T-cell (primary cell): ENCODE results near the gene MAPK8. TPM values are rescaled to one million over a fixed set of nuclear protein-coding genes. Genes with fewer than 3 reads are reported as not detected.
A peak's percentile ranks its signal among the peaks of the same experiment; 100 is the strongest.
"Not testable (repeated sequence)": the region's sequence is repeated elsewhere in the genome, so short reads cannot be mapped to it uniquely, and the experiment has no call there.

Experiments
- ATAC-seq, 4 experiments: fragments of 200-7000 bp in 3 of 4; fragments of 150-1000 bp in 1 of 4; cut with Tn5 transposase; replicated peaks in 1 of 4; 1 replicate in 3 of 4; 2 replicates in 1 of 4; pipeline ENCODE4 v1.10.0; 2021; ENCODE audit warnings: moderate library complexity in 3 of 4, mild to moderate bottlenecking in 2 of 4, moderate number of reproducible peaks in 1 of 4
- CTCF ChIA-PET, 2 donors: fragments of 300-600 bp; sonication (Branson Sonifier 250); formaldehyde crosslinking; loops; one replicate each; lab custom pipeline; 2022; ENCODE audit warnings: antibody characterized with exemption in 2 of 2; lab: Charles Lee
- POLR2A ChIA-PET, 2 donors: fragments of 300-600 bp; sonication (Branson Sonifier 250); formaldehyde crosslinking; loops; one replicate each; lab custom pipeline; 2022; ENCODE audit warnings: antibody characterized with exemption in 2 of 2; lab: Charles Lee
- DNase-seq, 35 experiments: peaks; one replicate each; pipeline versions ENCODE4 v3.0.0 to v3.0.0-alpha.2; 2013 to 2023
- H3K27ac ChIP-seq: one replicate; pipeline ENCODE4 v1.5.1; 2013; ENCODE audit warnings: low read length
- H3K27me3 ChIP-seq, 2 experiments: replicated peaks in 1 of 2; 1 replicate in 1 of 2; 2 replicates in 1 of 2; pipeline versions ENCODE4 v1.6.1 to v1.7.0; 2013; ENCODE audit warnings: low read length in 1 of 2, mixed read lengths in 1 of 2; ENCODE audit not compliant: control insufficient read depth in 2 of 2, insufficient read depth in 2 of 2; ENCODE audit errors: extremely low read depth in 1 of 2
- H3K36me3 ChIP-seq, 2 donors: 1 replicate in 1 of 2; 2 replicates in 1 of 2; pipeline versions ENCODE4 v1.6.1 to v1.7.0; 2013; ENCODE audit warnings: low read length in 1 of 2; ENCODE audit not compliant: control insufficient read depth in 2 of 2, insufficient read depth in 1 of 2; ENCODE audit errors: extremely low read depth in 1 of 2
- H3K4me1 ChIP-seq, 2 experiments: 1 replicate in 1 of 2; 2 replicates in 1 of 2; pipeline versions ENCODE4 v1.6.1 to v1.7.0; 2013; ENCODE audit warnings: low read length in 2 of 2, mixed read lengths in 1 of 2; ENCODE audit not compliant: insufficient read depth in 2 of 2, control insufficient read depth in 1 of 2; ENCODE audit errors: extremely low read depth in 1 of 2
- H3K4me3 ChIP-seq, 2 donors: 1 replicate in 1 of 2; 2 replicates in 1 of 2; pipeline versions ENCODE4 v1.5.1 to v1.7.0; 2013; ENCODE audit warnings: mild to moderate bottlenecking in 2 of 2, low read length in 1 of 2, moderate library complexity in 1 of 2; ENCODE audit not compliant: control insufficient read depth in 1 of 2; ENCODE audit errors: extremely low read depth in 1 of 2
- H3K9me3 ChIP-seq: 2 replicates; pipeline ENCODE4 v1.7.0; 2013
- H3K27ac Mint-ChIP-seq, 2 donors: one replicate each; pipeline ENCODE4 v1.8.0; 2020 to 2021; ENCODE audit warnings: mild to moderate bottlenecking in 2 of 2, mixed read lengths in 2 of 2
- H3K27me3 Mint-ChIP-seq, 2 donors: one replicate each; pipeline ENCODE4 v1.8.0; 2021 to 2022; ENCODE audit warnings: mixed read lengths in 2 of 2
- H3K36me3 Mint-ChIP-seq: one replicate; pipeline ENCODE4 v1.8.0; 2021; ENCODE audit warnings: mixed read lengths
- H3K4me1 Mint-ChIP-seq, 3 donors: one replicate each; pipeline ENCODE4 v1.8.0; 2020 to 2022; ENCODE audit warnings: mixed read lengths in 3 of 3, mild to moderate bottlenecking in 1 of 3
- H3K4me3 Mint-ChIP-seq, 3 donors: one replicate each; pipeline ENCODE4 v1.8.0; 2020 to 2022; ENCODE audit warnings: mild to moderate bottlenecking in 3 of 3, mixed read lengths in 3 of 3, moderate library complexity in 3 of 3
- H3K9me3 Mint-ChIP-seq, 3 donors: one replicate each; pipeline ENCODE4 v1.8.0; 2020 to 2022; ENCODE audit warnings: mixed read lengths in 3 of 3
- WGBS: methylation state at CpG from one replicate; pipeline ENCODE4 v1.1.5; 2013; ENCODE audit warnings: missing lambda C conversion rate; ENCODE audit not compliant: insufficient coverage; 5-methylcytosine and 5-hydroxymethylcytosine counted together
- total RNA-seq, 35 experiments: library from RNA in 6 of 35; stranded (reverse) in 6 of 35; fragments of 120-200 nt in 1 of 35; gene quantifications; one replicate each; pipeline versions ENCODE4 v1.2.1 to v1.2.4 and lab custom pipeline; 2013 to 2026

Gene MAPK8
- total RNA-seq, 5 donors from 2014 or later (not counting 1 experiment from before 2014, with no cell fraction given): 35.7 to 49.7 (median 42.4) TPM

- Histone ChIP-seq H3K36me3 (peaks cover 4 to 22% of the 10 kb centered on the region in 2 donors), H3K27ac (no peak overlapping the region), H3K9me3 (peaks cover 4% of the 10 kb centered on the region), H3K4me3 (no peak overlapping the region), H3K27me3 (no peaks in the 10 kb centered on the region), H3K4me1 (peaks cover 0 to 2% of the 10 kb centered on the region in 2 experiments)
- no peak overlapping the region for H3K4me3 Mint-ChIP-seq
- no peak overlapping the region for H3K27ac Mint-ChIP-seq
- peaks cover 0 to 13% (median 0%) of the 10 kb centered on the region in 3 donors for H3K4me1 Mint-ChIP-seq
- H3K9me3 Mint-ChIP-seq: peaks cover 5 to 11% (median 11%) of the 10 kb centered on the region in 3 donors
- POLR2A ChIA-PET: no interaction called here
- CTCF ChIA-PET: no interaction called here
- no peaks in the 10 kb centered on the region for H3K27me3 Mint-ChIP-seq
- no peak for ATAC-seq
- WGBS: no CpG with 5 or more reads among the region's 1 CpG
- H3K36me3 Mint-ChIP-seq: peaks cover 46% of the 10 kb centered on the region
- no peak for DNase-seq
Measured at GRCh38 chr10:48414778-48415177, 108.3 kb downstream of the MAPK8 start.

DNA sequence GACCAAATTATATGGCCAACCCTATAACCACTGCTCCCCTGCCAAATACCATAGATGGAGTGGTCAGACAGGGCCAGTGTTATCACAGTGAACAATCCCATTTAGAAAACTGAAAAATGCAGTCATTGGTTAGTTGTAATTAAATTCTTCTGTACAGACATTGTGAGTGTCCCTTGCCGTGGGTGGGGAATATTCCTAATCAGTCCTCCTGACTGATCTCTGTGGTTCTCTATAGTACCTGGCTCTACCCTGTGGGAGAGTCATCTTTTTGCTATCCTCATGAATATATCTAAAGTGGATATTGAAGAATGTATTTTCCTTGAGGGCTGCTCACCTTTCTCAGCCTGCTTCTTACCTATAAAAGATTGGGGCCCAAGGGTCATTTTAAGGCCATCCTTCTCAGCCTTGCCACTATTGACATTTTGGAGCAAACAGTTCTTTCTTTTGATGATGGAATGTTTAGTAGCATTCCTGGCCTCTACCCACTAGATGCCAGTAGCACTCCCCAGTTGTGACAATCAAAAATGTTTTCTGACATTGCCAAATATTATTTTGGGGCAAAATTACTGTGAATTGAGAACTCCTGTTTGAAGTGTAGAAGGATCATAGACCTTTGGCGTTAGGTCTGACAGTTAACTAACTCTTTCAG lies 110.2 kb downstream of the MAPK8 start:
- Mint-ChIP-seq H3K4me3 (no peak overlapping the region), H3K27ac (no peak overlapping the region), H3K9me3 (peaks cover 5 to 11% (median 11%) of the 10 kb centered on the region in 3 donors), H3K36me3 (peaks cover 55% of the 10 kb centered on the region), H3K27me3 (no peaks in the 10 kb centered on the region), H3K4me1 (peaks cover 0 to 13% (median 0%) of the 10 kb centered on the region in 3 donors)
- no peak overlapping the region for H3K4me3 ChIP-seq
- no peak for ATAC-seq
- WGBS: no CpG with 5 or more reads among the region's 2 CpGs
- H3K4me1 ChIP-seq: peaks cover 0 to 2% of the 10 kb centered on the region in 2 experiments
- ChIA-PET CTCF (no interaction called here), POLR2A (no interaction called here)
- DNase-seq: no peak
- H3K36me3 ChIP-seq: peaks cover 4 to 10% of the 10 kb centered on the region in 2 donors
- H3K9me3 ChIP-seq: no peaks in the 10 kb centered on the region
- H3K27me3 ChIP-seq: no peaks in the 10 kb centered on the region
- no peak overlapping the region for H3K27ac ChIP-seq

DNA sequence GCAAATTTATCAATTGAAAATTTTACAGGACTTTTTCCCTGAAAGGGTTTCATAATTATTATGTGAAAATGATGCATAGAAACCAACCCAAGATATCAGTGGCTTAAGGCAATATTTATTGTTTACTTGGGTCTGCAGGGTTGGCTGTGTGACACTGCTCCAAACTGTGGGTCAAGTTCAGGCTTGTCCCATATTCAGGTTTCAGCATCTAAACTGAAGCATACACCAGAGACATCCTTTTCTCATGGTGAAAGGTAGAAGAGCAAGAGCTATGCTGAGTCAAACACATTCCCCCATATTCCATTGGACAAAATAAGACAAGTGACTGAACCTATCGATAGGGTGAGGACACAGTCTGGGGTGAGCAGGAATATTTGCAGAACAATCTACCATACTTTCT lies 110.9 kb downstream of the MAPK8 start:
- 100% methylated on average over 1 of the region's 1 CpG for WGBS
- ATAC-seq (no peak), DNase-seq (no peak)
- H3K9me3 ChIP-seq: no peaks in the 10 kb centered on the region
- H3K27me3 ChIP-seq: no peaks in the 10 kb centered on the region
- peaks cover 5 to 6% (median 5%) of the 10 kb centered on the region in 3 donors for H3K9me3 Mint-ChIP-seq
- ChIA-PET POLR2A (no interaction called here), CTCF (no interaction called here)
- peaks cover 4 to 7% of the 10 kb centered on the region in 2 donors for H3K36me3 ChIP-seq
- peaks cover 0 to 2% of the 10 kb centered on the region in 2 experiments for H3K4me1 ChIP-seq
- no peak overlapping the region for H3K27ac ChIP-seq
- peak overlapping the region in 1 of 2 donors; percentile 48 for H3K27ac Mint-ChIP-seq
- peaks cover 0 to 13% (median 0%) of the 10 kb centered on the region in 3 donors for H3K4me1 Mint-ChIP-seq
- H3K4me3 ChIP-seq: no peak overlapping the region
- H3K36me3 Mint-ChIP-seq: peaks cover 50% of the 10 kb centered on the region
- H3K27me3 Mint-ChIP-seq: no peaks in the 10 kb centered on the region
- H3K4me3 Mint-ChIP-seq: no peak overlapping the region

DNA sequence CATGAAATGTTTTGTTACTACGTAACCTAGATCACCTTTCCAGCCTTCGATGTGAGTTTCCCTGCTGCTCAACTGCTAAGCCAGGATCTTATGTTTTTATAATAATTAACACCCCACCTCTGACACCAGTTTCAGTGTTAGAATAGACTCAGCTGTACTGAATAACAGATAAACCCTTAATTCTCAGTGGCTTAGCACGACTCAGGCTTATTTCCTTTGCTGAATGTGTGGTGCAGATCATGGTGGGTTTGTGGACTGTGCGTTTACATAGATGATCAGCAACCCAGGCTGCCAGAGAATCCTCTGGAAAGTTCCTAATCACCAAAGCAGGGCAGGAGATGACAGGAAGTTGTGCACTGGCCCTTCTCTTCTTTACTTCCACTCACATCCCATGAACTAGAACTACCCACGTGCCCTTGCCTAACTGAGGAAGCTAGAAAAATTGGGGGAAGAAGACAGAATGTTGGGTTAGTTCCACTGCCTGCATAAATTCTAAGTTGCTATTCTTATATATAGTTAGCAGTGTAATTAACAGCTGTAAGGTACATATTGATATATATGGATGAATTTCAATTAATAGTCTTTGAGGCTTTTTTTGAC lies 111.8 kb downstream of the MAPK8 start:
- Mint-ChIP-seq H3K4me3 (no peak overlapping the region), H3K36me3 (peaks cover 44% of the 10 kb centered on the region), H3K27ac (no peak overlapping the region), H3K27me3 (no peaks in the 10 kb centered on the region), H3K9me3 (no peaks in the 10 kb centered on the region), H3K4me1 (peaks cover 0 to 5% (median 0%) of the 10 kb centered on the region in 3 donors)
- Histone ChIP-seq H3K4me1 (peaks cover 0 to 1% of the 10 kb centered on the region in 2 experiments), H3K4me3 (no peak overlapping the region), H3K27me3 (no peaks in the 10 kb centered on the region), H3K27ac (no peak overlapping the region), H3K9me3 (no peaks in the 10 kb centered on the region), H3K36me3 (peaks cover 2 to 4% of the 10 kb centered on the region in 2 donors)
- WGBS: 100% methylated on average over 1 of the region's 5 CpGs
- ChIA-PET CTCF (no interaction called here), POLR2A (no interaction called here)
- no peak for ATAC-seq
- DNase-seq: no peak

DNA sequence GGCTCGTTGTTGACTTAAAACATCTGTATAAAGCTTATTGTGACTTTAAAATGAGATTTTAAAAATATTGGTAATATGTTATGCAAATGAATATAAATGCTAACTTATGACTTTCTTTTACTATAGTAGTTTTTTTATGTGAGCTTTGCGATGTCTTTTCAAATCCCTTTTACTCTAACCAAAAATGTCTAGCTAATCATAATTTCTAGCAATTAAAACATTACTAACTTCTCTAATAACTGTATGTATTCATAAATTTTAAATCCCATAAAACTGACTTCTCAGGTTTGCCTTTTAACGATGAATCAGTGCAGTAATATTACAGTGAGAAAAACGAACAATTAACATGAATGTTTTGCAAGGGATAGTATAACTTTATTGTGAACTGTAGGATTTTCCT lies 113.2 kb downstream of the MAPK8 start:
- no peak overlapping the region for H3K4me3 ChIP-seq
- H3K27me3 ChIP-seq: no peaks in the 10 kb centered on the region
- Mint-ChIP-seq H3K36me3 (peaks cover 35% of the 10 kb centered on the region), H3K4me3 (no peak overlapping the region), H3K9me3 (no peaks in the 10 kb centered on the region), H3K27me3 (no peaks in the 10 kb centered on the region), H3K4me1 (peaks cover 0 to 5% (median 0%) of the 10 kb centered on the region in 3 donors), H3K27ac (no peak overlapping the region)
- ATAC-seq (no peak), DNase-seq (no peak)
- no CpG with 5 or more reads among the region's 4 CpGs for WGBS
- ChIA-PET CTCF (no interaction called here), POLR2A (interaction anchor here in 1 of 2 donors (0.6 kb wide), 1 partner anchor 104 kb away, joined by 4 read pairs; no protein-coding TSS in a partner anchor)
- no peak overlapping the region for H3K27ac ChIP-seq
- H3K36me3 ChIP-seq: peaks cover 2 to 4% of the 10 kb centered on the region in 2 donors
- H3K9me3 ChIP-seq: no peaks in the 10 kb centered on the region
- no peaks in the 10 kb centered on the region for H3K4me1 ChIP-seq

GRCh38 chr10:48421862-48422261 lies 115.4 kb downstream of the MAPK8 start:
- H3K36me3 Mint-ChIP-seq: peaks cover 24% of the 10 kb centered on the region
- H3K4me1 Mint-ChIP-seq, H3K27ac Mint-ChIP-seq, DNase-seq, H3K4me3 ChIP-seq, H3K36me3 ChIP-seq, POLR2A ChIA-PET, H3K27ac ChIP-seq, H3K27me3 ChIP-seq, H3K4me1 ChIP-seq, H3K9me3 Mint-ChIP-seq, H3K9me3 ChIP-seq, ATAC-seq, H3K27me3 Mint-ChIP-seq, H3K4me3 Mint-ChIP-seq: not testable (repeated sequence)
- 100% methylated on average over 1 of the region's 2 CpGs for WGBS
- CTCF ChIA-PET: interaction anchor here in 1 of 2 donors (0.6 kb wide), 1 partner anchor 48 kb away, joined by 3 read pairs; no protein-coding TSS in a partner anchor
